Measurements from ENCODE around the gene VTCN1. TPM values are rescaled to one million over a fixed set of nuclear protein-coding genes. Genes with fewer than 3 reads are reported as not detected.
"Not testable (repeated sequence)": the region's sequence is repeated elsewhere in the genome, so short reads cannot be mapped to it uniquely, and the experiment has no call there.

The VTCN1 gene
- total and polyA plus RNA-seq, 3 experiments from 2014 or later, result not detected

- no peak for DNase-seq
- H3K9me3 Mint-ChIP-seq, result no peaks in the 10 kb centered on the region
- no peak overlapping the region for H3K27ac Mint-ChIP-seq
- no peaks in the 10 kb centered on the region for H3K36me3 Mint-ChIP-seq
- no peak overlapping the region for H3K4me3 Mint-ChIP-seq
- ChIA-PET CTCF (interaction anchor here (1.1 to 3.2 kb wide), 4 partner anchors 14 to 989 kb away, joined by 3 to 23 read pairs (median 6); no protein-coding TSS in a partner anchor), POLR2A (no interaction called here)
- Histone ChIP-seq H3K27ac (ENCODE audit: low read depth, low read length) (no peak overlapping the region), H3K36me3 (ENCODE audit: insufficient read depth, low read length) (no peaks in the 10 kb centered on the region), H3K4me1 (ENCODE audit: insufficient read depth, low read length) (no peaks in the 10 kb centered on the region), H3K4me3 (ENCODE audit: low read length) (no peak overlapping the region), H3K9me3 (ENCODE audit: low read length) (no peaks in the 10 kb centered on the region), H3K27me3 (ENCODE audit: insufficient read depth, low read length, poor library complexity, severe bottlenecking) (no peaks in the 10 kb centered on the region)
- peaks cover 4 to 7% of the 10 kb centered on the region in 2 donors for H3K27me3 Mint-ChIP-seq
- peaks cover 0 to 3% (median 1%) of the 10 kb centered on the region in 3 donors for H3K4me1 Mint-ChIP-seq
These were observed 82.9 kb downstream of the VTCN1 start for GRCh38 chr1:117127795-117128194.

GRCh38 chr1:117124661-117125060 lies 86.1 kb downstream of the VTCN1 start:
- Mint-ChIP-seq H3K9me3 (no peaks in the 10 kb centered on the region), H3K27ac (no peak overlapping the region)
- POLR2A ChIA-PET, result no interaction called here

GRCh38 chr1:117123274-117123673 lies 87.5 kb downstream of the VTCN1 start:
- Histone ChIP-seq H3K9me3 (ENCODE audit: low read length) (no peaks in the 10 kb centered on the region), H3K4me3 (ENCODE audit: low read length) (no peak overlapping the region), H3K36me3 (ENCODE audit: insufficient read depth, low read length) (no peaks in the 10 kb centered on the region), H3K27ac (ENCODE audit: low read depth, low read length) (no peak overlapping the region), H3K27me3 (ENCODE audit: insufficient read depth, low read length, poor library complexity, severe bottlenecking) (no peaks in the 10 kb centered on the region), H3K4me1 (ENCODE audit: insufficient read depth, low read length) (peaks cover 7% of the 10 kb centered on the region)
- peaks cover 7 to 8% of the 10 kb centered on the region in 2 donors for H3K27me3 Mint-ChIP-seq
- H3K36me3 Mint-ChIP-seq, result peaks cover 0 to 3% (median 0%) of the 10 kb centered on the region in 3 donors
- H3K27ac Mint-ChIP-seq, result no peak overlapping the region
- no peak for DNase-seq
- CTCF ChIA-PET, result interaction anchor here (1.1 to 1.4 kb wide), 2 partner anchors 9 to 22 kb away, joined by 4 read pairs; no protein-coding TSS in a partner anchor
- POLR2A ChIA-PET, result no interaction called here
- no peaks in the 10 kb centered on the region for H3K9me3 Mint-ChIP-seq
- peaks cover 5 to 13% (median 13%) of the 10 kb centered on the region in 3 donors for H3K4me1 Mint-ChIP-seq
- H3K4me3 Mint-ChIP-seq, result peak overlapping the region in 5 of 7 donors; percentile 13 to 91 (median 46)

More at GRCh38 chr1:117124661-117125060, 86.1 kb downstream of the VTCN1 start:
- no peaks in the 10 kb centered on the region for H3K36me3 ChIP-seq (ENCODE audit: insufficient read depth, low read length)
- H3K4me1 ChIP-seq (ENCODE audit: insufficient read depth, low read length), result peaks cover 7% of the 10 kb centered on the region
- H3K27me3 ChIP-seq (ENCODE audit: insufficient read depth, low read length, poor library complexity, severe bottlenecking), result no peaks in the 10 kb centered on the region
- H3K27ac ChIP-seq (ENCODE audit: low read depth, low read length), result no peak overlapping the region
- no peak overlapping the region for H3K4me3 ChIP-seq (ENCODE audit: low read length)
- no peaks in the 10 kb centered on the region for H3K9me3 ChIP-seq (ENCODE audit: low read length)
- no peak for DNase-seq
- Mint-ChIP-seq H3K36me3 (peaks cover 0 to 3% (median 0%) of the 10 kb centered on the region in 3 donors), H3K27me3 (peaks cover 7 to 8% of the 10 kb centered on the region in 2 donors), H3K4me3 (no peak overlapping the region), H3K4me1 (peaks cover 5 to 16% (median 13%) of the 10 kb centered on the region in 3 donors)
- CTCF ChIA-PET, result interaction anchor here (0.9 kb wide), 1 partner anchor 15 kb away, joined by 3 read pairs; no protein-coding TSS in a partner anchor

GRCh38 chr1:117122330-117123025 lies 88.2 kb downstream of the VTCN1 start:
- no peaks in the 10 kb centered on the region for H3K9me3 Mint-ChIP-seq
- H3K27ac Mint-ChIP-seq, result peak overlapping the region in 3 of 8 donors; percentile 64 to 89 (median 72)
- Histone ChIP-seq H3K4me3 (ENCODE audit: low read length) (peak overlapping the region; percentile 60), H3K9me3 (ENCODE audit: low read length) (no peaks in the 10 kb centered on the region), H3K27me3 (ENCODE audit: insufficient read depth, low read length, poor library complexity, severe bottlenecking) (no peaks in the 10 kb centered on the region), H3K4me1 (ENCODE audit: insufficient read depth, low read length) (peaks cover 7% of the 10 kb centered on the region), H3K36me3 (ENCODE audit: insufficient read depth, low read length) (no peaks in the 10 kb centered on the region), H3K27ac (ENCODE audit: low read depth, low read length) (peak overlapping the region; percentile 25)
- ChIA-PET POLR2A (no interaction called here), CTCF (interaction anchor here (0.7 to 1.4 kb wide), 7 partner anchors 10 to 246 kb away, joined by 3 to 4 read pairs (median 3); no protein-coding TSS in a partner anchor)
- no peak for DNase-seq
- peaks cover 0 to 3% (median 0%) of the 10 kb centered on the region in 3 donors for H3K36me3 Mint-ChIP-seq
- H3K4me3 Mint-ChIP-seq, result peak overlapping the region; percentile 83 to 91 (median 88)
- H3K4me1 Mint-ChIP-seq, result peaks cover 5 to 13% (median 13%) of the 10 kb centered on the region in 3 donors
- H3K27me3 Mint-ChIP-seq, result peaks cover 5 to 7% of the 10 kb centered on the region in 2 donors

GRCh38 chr1:117121589-117122329 lies 89.0 kb downstream of the VTCN1 start, which contains the start of gene TRIM45:
TSS of gene TRIM45 (minus strand) at chr1:117121749. CDS start at chr1:117121201, 548 bp downstream.
- peak within 1 kb of the TSS; percentile 25 for H3K27ac ChIP-seq (ENCODE audit: low read depth, low read length)

GRCh38 chr1:117120774-117121588 lies 89.7 kb downstream of the VTCN1 start:
- H3K27ac Mint-ChIP-seq, result peak overlapping the region in 6 of 8 donors; percentile 10 to 74 (median 26)
- H3K27ac ChIP-seq (ENCODE audit: low read depth, low read length), result peak overlapping the region; percentile 25
- peak overlapping the region; percentile 28 for H3K4me3 ChIP-seq (ENCODE audit: low read length)

More at GRCh38 chr1:117121589-117122329, 89.0 kb downstream of the VTCN1 start, which contains the start of gene TRIM45:
- Histone ChIP-seq H3K9me3 (ENCODE audit: low read length) (no peaks in the 10 kb centered on the region), H3K27me3 (ENCODE audit: insufficient read depth, low read length, poor library complexity, severe bottlenecking) (no peaks in the 10 kb centered on the region), H3K4me3 (ENCODE audit: low read length) (peak within 1 kb of the TSS; percentile 60), H3K36me3 (ENCODE audit: insufficient read depth, low read length) (no peaks in the 10 kb centered on the region), H3K4me1 (ENCODE audit: insufficient read depth, low read length) (peaks cover 7% of the 10 kb centered on the region)
- Mint-ChIP-seq H3K4me1 (peaks cover 5 to 13% (median 13%) of the 10 kb centered on the region in 3 donors), H3K36me3 (peaks cover 0 to 3% (median 0%) of the 10 kb centered on the region in 3 donors), H3K4me3 (peak within 1 kb of the TSS; percentile 83 to 91 (median 88)), H3K27me3 (peaks cover 2 to 6% of the 10 kb centered on the region in 2 donors), H3K27ac (peak within 1 kb of the TSS in 7 of 8 donors; percentile 10 to 89 (median 64)), H3K9me3 (no peaks in the 10 kb centered on the region)
- peak; percentile 65 to 79 (median 71) for DNase-seq
- ChIA-PET CTCF (interaction anchor here (0.7 to 1.6 kb wide), 8 partner anchors 10 to 247 kb away, joined by 3 to 4 read pairs (median 4); no protein-coding TSS in a partner anchor), POLR2A (no interaction called here)

GRCh38 chr1:117119144-117119543 lies 91.6 kb downstream of the VTCN1 start:
- DNase-seq; H3K27ac ChIP-seq (ENCODE audit: low read depth, low read length); H3K4me1 ChIP-seq (ENCODE audit: insufficient read depth, low read length); H3K36me3 ChIP-seq (ENCODE audit: insufficient read depth, low read length); H3K36me3 Mint-ChIP-seq; POLR2A ChIA-PET; H3K27me3 Mint-ChIP-seq; H3K4me3 ChIP-seq (ENCODE audit: low read length); H3K27ac Mint-ChIP-seq; H3K9me3 ChIP-seq (ENCODE audit: low read length); H3K27me3 ChIP-seq (ENCODE audit: insufficient read depth, low read length, poor library complexity, severe bottlenecking); H3K9me3 Mint-ChIP-seq: not testable (repeated sequence)
- CTCF ChIA-PET, result interaction anchor here (1.4 kb wide), 2 partner anchors 10 to 49 kb away, joined by 3 to 4 read pairs; no protein-coding TSS in a partner anchor
- Mint-ChIP-seq H3K4me1 (peaks cover 8 to 23% (median 20%) of the 10 kb centered on the region in 3 donors), H3K4me3 (peak overlapping the region in 1 of 7 donors; percentile 21)

More at GRCh38 chr1:117120774-117121588, 89.7 kb downstream of the VTCN1 start:
- peaks cover 0 to 3% (median 0%) of the 10 kb centered on the region in 3 donors for H3K36me3 Mint-ChIP-seq
- H3K4me1 ChIP-seq (ENCODE audit: insufficient read depth, low read length), result peaks cover 7% of the 10 kb centered on the region
- H3K36me3 ChIP-seq (ENCODE audit: insufficient read depth, low read length), result no peaks in the 10 kb centered on the region
- POLR2A ChIA-PET, result no interaction called here
- H3K4me1 Mint-ChIP-seq, result peaks cover 5 to 13% (median 13%) of the 10 kb centered on the region in 3 donors
- CTCF ChIA-PET, result interaction anchor here (0.7 to 1.6 kb wide), 4 partner anchors 8 to 54 kb away, joined by 3 to 4 read pairs (median 4); no protein-coding TSS in a partner anchor
- DNase-seq, result peak in 1 of 5 donors; percentile 2
- H3K9me3 ChIP-seq (ENCODE audit: low read length), result no peaks in the 10 kb centered on the region
- peaks cover 0 to 8% of the 10 kb centered on the region in 2 donors for H3K27me3 Mint-ChIP-seq
- H3K9me3 Mint-ChIP-seq, result no peaks in the 10 kb centered on the region
- peak overlapping the region; percentile 83 to 91 (median 88) for H3K4me3 Mint-ChIP-seq
- no peaks in the 10 kb centered on the region for H3K27me3 ChIP-seq (ENCODE audit: insufficient read depth, low read length, poor library complexity, severe bottlenecking)

Data from CD8-positive, alpha-beta memory T cell (primary cell).